Testis (tissue), 3 donors: ENCODE data around the gene ITGAD. TPM values are rescaled to one million over a fixed set of nuclear protein-coding genes. Genes with fewer than 3 reads are reported as not detected.

Experiments
- DNase-seq: peaks from one replicate; pipeline ENCODE4 v3.0.0-alpha.2; 2019
- H3K27ac ChIP-seq, 2 donors: fragments of 200-600 bp; sonication (generic); one replicate each; pipeline ENCODE4 v1.5.1; 2019
- H3K27me3 ChIP-seq: fragments of 200-600 bp; sonication (generic); one replicate; pipeline ENCODE4 v1.5.1; 2019
- H3K36me3 ChIP-seq: fragments of 200-600 bp; sonication (generic); one replicate; pipeline ENCODE4 v1.5.1; 2017; ENCODE audit warnings: low read depth; ENCODE audit errors: missing control alignments
- H3K4me1 ChIP-seq: fragments of 200-600 bp; sonication (generic); one replicate; pipeline ENCODE4 v1.5.1; 2019
- H3K4me3 ChIP-seq, 2 donors: fragments of 200-600 bp; sonication (generic); one replicate each; pipeline ENCODE4 v1.5.1; 2017 to 2019
- H3K9me3 ChIP-seq: fragments of 200-600 bp; sonication (generic); one replicate; pipeline ENCODE4 v1.5.1; 2017
- POLR2A ChIP-seq: fragments of 450-650 bp; IDR thresholded peaks from one replicate; pipeline ENCODE4 v1.6.1; 2017; ENCODE audit warnings: antibody characterized with exemption, mild to moderate bottlenecking, moderate library complexity
- WGBS, 2 donors: methylation state at CpG; one replicate each; pipeline ENCODE4 v1.1.5; 2018; 5-methylcytosine and 5-hydroxymethylcytosine counted together
- intact Hi-C: fragments of 100-400 bp; cut with DNase I; formaldehyde crosslinking; loops from one replicate; pipeline ENCODE4 v1.15.1; 2023; ENCODE audit warnings: low total_unique reads
- polyA plus RNA-seq: library from polyadenylated mRNA; stranded (reverse); fragments of 350-450 nt; fragmentation: Illumina TruSeq; extraction: RNeasy Lipid Tissue Mini Kit (QIAGEN cat#74804); gene quantifications from one replicate; pipeline ENCODE4 v1.2.3, GENCODE V29; 2014; ENCODE audit warnings: low read depth, low replicate concordance; ENCODE audit not compliant: insufficient read depth
- total RNA-seq, 2 donors: library from RNA; depleted of rRNA; stranded (reverse); fragments of >200 nt; gene quantifications; one replicate each; pipeline ENCODE4 v1.2.3, GENCODE V29; 2016
- TF ChIP-seq, protein P1 (sequence below), 3 experiments: fragments of 450-650 bp in 2 of 3; fragments of 200-600 bp in 1 of 3; sonication (generic) in 1 of 3; IDR thresholded peaks; one replicate each; pipeline ENCODE4 v1.5.1; 2016 to 2019; ENCODE audit warnings: antibody characterized with exemption in 3 of 3, mild to moderate bottlenecking in 2 of 3, moderate library complexity in 1 of 3

ITGAD gene
- total and polyA plus RNA-seq, 3 donors from 2014 or later, result 0.19 TPM; not detected in 2

DNA sequence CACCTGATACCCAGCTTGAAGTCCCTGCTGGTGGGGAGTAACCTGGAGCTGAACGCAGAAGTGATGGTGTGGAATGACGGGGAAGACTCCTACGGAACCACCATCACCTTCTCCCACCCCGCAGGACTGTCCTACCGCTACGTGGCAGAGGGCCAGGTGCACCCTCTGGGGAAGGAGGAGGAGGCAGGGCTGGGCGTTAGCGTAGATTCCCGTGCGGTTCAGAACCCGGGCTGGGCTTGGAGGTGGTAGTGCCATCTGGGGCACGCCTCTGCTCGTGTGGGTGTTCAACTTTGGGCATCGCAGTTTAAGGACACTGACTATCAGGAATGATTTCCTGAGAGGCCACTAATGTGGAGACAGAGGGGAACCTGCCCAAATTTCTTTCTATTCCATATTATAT is 19.9 kb upstream of the ITGAD start:
- Histone ChIP-seq H3K4me3 (no peak overlapping the region), H3K9me3 (no peaks in the 10 kb centered on the region), H3K27me3 (no peaks in the 10 kb centered on the region), H3K36me3 (no peaks in the 10 kb centered on the region), H3K4me1 (no peaks in the 10 kb centered on the region), H3K27ac (no peak overlapping the region)
- intact Hi-C loops, result no loop called here
- TF ChIP-seq POLR2A, result no peak
- TF ChIP-seq, protein P1, sequence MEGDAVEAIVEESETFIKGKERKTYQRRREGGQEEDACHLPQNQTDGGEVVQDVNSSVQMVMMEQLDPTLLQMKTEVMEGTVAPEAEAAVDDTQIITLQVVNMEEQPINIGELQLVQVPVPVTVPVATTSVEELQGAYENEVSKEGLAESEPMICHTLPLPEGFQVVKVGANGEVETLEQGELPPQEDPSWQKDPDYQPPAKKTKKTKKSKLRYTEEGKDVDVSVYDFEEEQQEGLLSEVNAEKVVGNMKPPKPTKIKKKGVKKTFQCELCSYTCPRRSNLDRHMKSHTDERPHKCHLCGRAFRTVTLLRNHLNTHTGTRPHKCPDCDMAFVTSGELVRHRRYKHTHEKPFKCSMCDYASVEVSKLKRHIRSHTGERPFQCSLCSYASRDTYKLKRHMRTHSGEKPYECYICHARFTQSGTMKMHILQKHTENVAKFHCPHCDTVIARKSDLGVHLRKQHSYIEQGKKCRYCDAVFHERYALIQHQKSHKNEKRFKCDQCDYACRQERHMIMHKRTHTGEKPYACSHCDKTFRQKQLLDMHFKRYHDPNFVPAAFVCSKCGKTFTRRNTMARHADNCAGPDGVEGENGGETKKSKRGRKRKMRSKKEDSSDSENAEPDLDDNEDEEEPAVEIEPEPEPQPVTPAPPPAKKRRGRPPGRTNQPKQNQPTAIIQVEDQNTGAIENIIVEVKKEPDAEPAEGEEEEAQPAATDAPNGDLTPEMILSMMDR (IDR thresholded peaks at IDR 0.05), result no peak
- no peak for DNase-seq
- 75 to 83% methylated on average over 14 of the region's 14 CpGs for WGBS, 2 donors

DNA sequence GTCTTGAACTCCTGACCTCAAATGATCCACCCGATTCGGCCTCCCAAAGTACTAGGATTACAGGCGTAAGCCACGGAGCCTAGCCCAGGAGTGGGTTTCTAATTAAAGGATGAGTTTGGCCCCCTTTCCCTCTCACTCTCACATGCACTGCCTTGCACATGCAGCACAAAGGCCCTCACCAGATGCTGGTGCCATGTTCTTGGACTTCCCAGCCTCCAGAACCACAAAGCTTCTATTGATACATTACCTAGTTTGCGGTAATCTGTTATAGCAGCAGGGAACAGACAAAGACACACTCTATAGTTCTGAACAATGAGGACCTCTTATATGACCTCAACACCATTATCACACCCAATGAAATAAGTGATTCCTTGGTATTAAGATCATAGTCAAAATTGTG is 17.9 kb upstream of the ITGAD start:
- Histone ChIP-seq H3K27me3 (no peaks in the 10 kb centered on the region), H3K4me1 (no peaks in the 10 kb centered on the region), H3K27ac (no peak overlapping the region), H3K9me3 (no peaks in the 10 kb centered on the region), H3K4me3 (no peak overlapping the region), H3K36me3 (no peaks in the 10 kb centered on the region)
- WGBS, 2 donors, result 95 to 98% methylated on average over 5 of the region's 5 CpGs
- intact Hi-C loops, result no loop called here
- no peak for DNase-seq
- TF ChIP-seq, protein P1 (IDR thresholded peaks at IDR 0.05), result no peak
- TF ChIP-seq POLR2A, result no peak

DNA sequence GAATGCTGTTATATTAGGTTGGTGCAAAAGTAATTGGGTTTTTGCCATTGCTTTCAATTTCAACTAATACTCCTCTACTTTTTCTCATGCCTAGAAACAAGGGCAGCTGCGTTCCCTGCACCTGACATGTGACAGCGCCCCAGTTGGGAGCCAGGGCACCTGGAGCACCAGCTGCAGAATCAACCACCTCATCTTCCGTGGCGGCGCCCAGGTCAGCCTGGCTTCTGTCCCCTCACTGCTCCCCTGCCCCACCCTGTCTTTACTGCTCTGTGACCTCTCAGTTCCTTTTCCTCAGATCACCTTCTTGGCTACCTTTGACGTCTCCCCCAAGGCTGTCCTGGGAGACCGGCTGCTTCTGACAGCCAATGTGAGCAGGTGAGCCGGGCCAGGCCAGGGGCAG is 16.4 kb upstream of the ITGAD start:
- DNase-seq, result no peak
- Histone ChIP-seq H3K27ac (no peak overlapping the region), H3K27me3 (no peaks in the 10 kb centered on the region), H3K4me1 (no peaks in the 10 kb centered on the region), H3K4me3 (no peak overlapping the region), H3K9me3 (no peaks in the 10 kb centered on the region), H3K36me3 (no peaks in the 10 kb centered on the region)
- intact Hi-C loops, result no loop called here
- TF ChIP-seq POLR2A, result no peak
- TF ChIP-seq, protein P1 (IDR thresholded peaks at IDR 0.05), result no peak
- WGBS, 2 donors, result 76 to 84% methylated on average over 7 to 8 of the region's 8 CpGs

DNA sequence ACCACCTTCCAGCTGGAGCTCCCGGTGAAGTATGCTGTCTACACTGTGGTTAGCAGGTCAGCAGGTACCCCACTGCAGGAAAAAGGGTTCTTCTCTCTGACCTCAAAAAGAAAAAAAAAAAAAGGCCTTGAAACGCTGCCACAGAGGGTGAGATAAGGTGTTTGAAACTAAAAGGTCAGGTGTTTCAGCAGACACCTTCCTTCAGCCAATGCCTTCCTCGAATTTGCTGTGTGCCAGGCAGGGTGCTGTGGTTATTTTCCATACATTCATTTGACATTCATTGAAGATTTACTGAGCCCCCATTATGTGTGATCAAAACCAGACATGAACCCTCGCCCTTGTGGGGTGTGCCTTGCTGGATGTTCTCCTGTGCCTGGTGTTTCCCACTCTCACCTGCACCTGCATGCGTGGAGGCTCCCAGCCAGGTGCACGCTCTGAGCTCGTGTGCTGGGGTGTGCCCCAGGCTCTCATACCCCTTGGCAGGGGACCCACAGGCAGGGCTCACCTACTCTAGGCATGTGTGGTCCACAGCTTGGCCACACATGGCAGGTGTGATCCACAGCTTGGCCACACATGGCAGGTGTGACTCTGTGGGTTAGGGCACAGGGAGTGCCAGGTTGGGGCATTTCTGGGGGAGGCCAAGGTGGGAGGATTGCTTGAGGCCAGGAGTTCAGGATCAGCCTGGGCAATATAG is 15.8 kb upstream of the ITGAD start:
- Histone ChIP-seq H3K27me3 (no peaks in the 10 kb centered on the region), H3K36me3 (no peaks in the 10 kb centered on the region), H3K9me3 (no peaks in the 10 kb centered on the region), H3K4me3 (no peak overlapping the region), H3K27ac (no peak overlapping the region), H3K4me1 (no peaks in the 10 kb centered on the region)
- no peak for DNase-seq
- TF ChIP-seq POLR2A, result no peak
- TF ChIP-seq, protein P1 (IDR thresholded peaks at IDR 0.05), result no peak
- intact Hi-C loops, result no loop called here
- 75 to 80% methylated on average over 7 of the region's 7 CpGs for WGBS, 2 donors

DNA sequence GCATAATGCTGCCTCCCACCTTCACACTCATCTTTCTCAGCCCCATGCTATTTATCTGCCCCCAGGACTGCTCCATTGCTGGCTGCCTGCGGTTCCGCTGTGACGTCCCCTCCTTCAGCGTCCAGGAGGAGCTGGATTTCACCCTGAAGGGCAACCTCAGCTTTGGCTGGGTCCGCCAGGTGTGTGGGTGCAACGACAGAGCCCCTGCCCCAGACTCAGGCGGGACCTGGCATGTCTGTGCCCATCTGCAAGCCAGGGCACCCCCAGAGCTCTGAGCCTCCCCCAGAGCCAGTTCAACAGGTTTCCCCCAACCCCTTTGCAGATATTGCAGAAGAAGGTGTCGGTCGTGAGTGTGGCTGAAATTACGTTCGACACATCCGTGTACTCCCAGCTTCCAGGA is 12.9 kb upstream of the ITGAD start:
- WGBS, 2 donors, result 72 to 83% methylated on average over 9 to 12 of the region's 12 CpGs
- H3K27me3 ChIP-seq, result no peaks in the 10 kb centered on the region

More for the DNA sequence above, 12.9 kb upstream of the ITGAD start:
- H3K4me1 ChIP-seq, result no peaks in the 10 kb centered on the region
- H3K4me3 ChIP-seq, result no peak overlapping the region
- H3K27ac ChIP-seq, result no peak overlapping the region
- TF ChIP-seq, protein P1 (IDR thresholded peaks at IDR 0.05), result no peak
- no peak for TF ChIP-seq POLR2A
- H3K9me3 ChIP-seq, result no peaks in the 10 kb centered on the region
- H3K36me3 ChIP-seq, result no peaks in the 10 kb centered on the region
- DNase-seq, result no peak
- intact Hi-C loops, result no loop called here
